22Rv1 (cell line): ENCODE measurements around the gene MUC6.

Experiments
- CTCF ChIP-seq: fragments of 450-650 bp; IDR thresholded peaks from 2 replicates; pipeline ENCODE4 v1.5.1; 2017; ENCODE audit warnings: mild to moderate bottlenecking
- ZFX ChIP-seq: fragments of 450-650 bp; IDR thresholded peaks from 2 replicates; pipeline ENCODE4 v1.6.1; 2017; ENCODE audit warnings: antibody characterized with exemption, borderline replicate concordance

GRCh38 chr11:1038361-1038760 is 1.8 kb upstream of the MUC6 start:
- TF ChIP-seq CTCF (no peak), ZFX (no peak)
